Measurements from ENCODE around the gene GPR32.

DNA sequence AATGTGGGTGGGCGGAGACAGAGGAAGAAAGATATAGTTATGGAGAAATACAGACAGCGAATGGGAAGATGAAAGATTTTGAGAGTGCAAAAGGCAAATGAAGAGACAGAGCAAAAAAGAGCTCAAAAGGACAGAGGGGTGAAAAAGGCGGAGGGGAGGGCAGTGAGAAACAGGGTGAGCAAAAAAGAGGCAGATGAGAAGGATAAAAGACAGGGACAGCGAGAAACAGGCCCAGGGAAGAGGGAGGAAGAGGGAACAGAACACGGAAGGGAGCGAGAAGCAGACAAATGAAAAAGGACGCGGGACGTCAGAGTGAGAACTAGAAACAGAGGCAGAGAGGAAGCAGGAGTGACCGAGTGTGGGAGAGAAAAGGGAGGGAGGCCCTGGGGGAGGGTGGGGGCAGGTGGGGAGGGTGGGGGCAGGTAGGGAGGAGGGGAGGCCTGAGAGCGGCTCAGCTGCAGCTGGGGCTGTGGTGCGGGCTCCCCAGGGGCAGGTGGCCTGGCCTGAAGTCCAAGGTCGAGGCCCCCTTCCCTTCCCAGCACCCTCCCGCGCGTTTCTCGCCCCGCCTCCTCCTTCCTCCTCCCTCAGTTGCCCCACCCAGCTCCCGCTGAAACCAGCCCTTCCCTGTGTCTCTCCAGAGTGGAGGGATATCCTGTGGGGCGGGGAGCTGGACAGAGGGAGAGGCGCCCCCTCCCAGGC lies 50.4 kb downstream of the GPR32 start:
- TF ChIP-seq POLR2A (IDR thresholded peaks at IDR 0.05) (no peak), CTCF (IDR thresholded peaks at IDR 0.05) (no peak)
